22Rv1 (cell line): ENCODE data around the gene DCAF10.

Experiments used
- ZFX ChIP-seq: fragments of 450-650 bp; IDR thresholded peaks from 2 replicates; pipeline ENCODE4 v1.6.1; 2017; ENCODE audit warnings: antibody characterized with exemption, borderline replicate concordance
- TF ChIP-seq, protein P1 (sequence below): fragments of 450-650 bp; IDR thresholded peaks from 2 replicates; pipeline ENCODE4 v1.5.1; 2017; ENCODE audit warnings: mild to moderate bottlenecking

DNA sequence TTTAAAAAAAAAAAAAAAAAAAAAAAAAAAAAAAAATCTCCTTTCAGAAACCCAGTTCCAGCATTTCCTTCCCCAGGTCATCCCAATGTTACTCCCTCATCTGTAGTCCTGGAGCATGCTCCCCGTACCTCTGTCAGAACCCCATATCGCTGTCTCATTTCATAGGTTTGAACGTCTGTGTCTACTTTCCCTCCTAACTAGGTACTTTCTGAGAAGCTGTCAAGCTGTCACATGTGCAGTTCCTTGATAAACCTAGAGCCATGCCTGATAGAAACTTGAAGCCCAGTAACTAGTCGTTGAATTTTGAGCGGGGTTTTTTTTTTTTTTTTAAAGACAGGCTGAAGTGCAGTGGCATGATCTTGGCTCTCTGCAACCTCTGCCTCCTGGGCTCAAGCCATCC is 31.3 kb upstream of the DCAF10 start:
- TF ChIP-seq, protein P1, sequence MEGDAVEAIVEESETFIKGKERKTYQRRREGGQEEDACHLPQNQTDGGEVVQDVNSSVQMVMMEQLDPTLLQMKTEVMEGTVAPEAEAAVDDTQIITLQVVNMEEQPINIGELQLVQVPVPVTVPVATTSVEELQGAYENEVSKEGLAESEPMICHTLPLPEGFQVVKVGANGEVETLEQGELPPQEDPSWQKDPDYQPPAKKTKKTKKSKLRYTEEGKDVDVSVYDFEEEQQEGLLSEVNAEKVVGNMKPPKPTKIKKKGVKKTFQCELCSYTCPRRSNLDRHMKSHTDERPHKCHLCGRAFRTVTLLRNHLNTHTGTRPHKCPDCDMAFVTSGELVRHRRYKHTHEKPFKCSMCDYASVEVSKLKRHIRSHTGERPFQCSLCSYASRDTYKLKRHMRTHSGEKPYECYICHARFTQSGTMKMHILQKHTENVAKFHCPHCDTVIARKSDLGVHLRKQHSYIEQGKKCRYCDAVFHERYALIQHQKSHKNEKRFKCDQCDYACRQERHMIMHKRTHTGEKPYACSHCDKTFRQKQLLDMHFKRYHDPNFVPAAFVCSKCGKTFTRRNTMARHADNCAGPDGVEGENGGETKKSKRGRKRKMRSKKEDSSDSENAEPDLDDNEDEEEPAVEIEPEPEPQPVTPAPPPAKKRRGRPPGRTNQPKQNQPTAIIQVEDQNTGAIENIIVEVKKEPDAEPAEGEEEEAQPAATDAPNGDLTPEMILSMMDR = no peak
- no peak for TF ChIP-seq ZFX
